A549 (cell line): ENCODE data around the gene GADD45B.

Source experiments
- CTCF ChIP-seq: fragments of >200 bp; sonication (Bioruptor Twin); formaldehyde crosslinking; IDR thresholded peaks from 3 replicates; pipeline ENCODE4 v1.5.1; 2016
- ELK1 ChIP-seq: fragments of 150-350 bp; IDR thresholded peaks from 2 replicates; pipeline ENCODE4 v1.6.1; 2014; ENCODE audit warnings: low read depth, mild to moderate bottlenecking, low read length
- EP300 ChIP-seq, 2 experiments: fragments of >200 bp; sonication (Bioruptor Twin); formaldehyde crosslinking; IDR thresholded peaks; 2 replicates in 1 of 2; 3 replicates in 1 of 2; pipeline ENCODE4 v1.6.1; 2016 to 2017
- KDM1A ChIP-seq: fragments of 200-600 bp; sonication (generic); IDR thresholded peaks from 2 replicates; pipeline ENCODE4 v1.6.1; 2016; ENCODE audit warnings: low read depth, mild to moderate bottlenecking
- MAX ChIP-seq: IDR thresholded peaks from 2 replicates; pipeline ENCODE4 v1.6.1; 2012
- MYC ChIP-seq: IDR thresholded peaks from 2 replicates; pipeline ENCODE4 v1.6.1; 2012; ENCODE audit warnings: mild to moderate bottlenecking, inconsistent platforms, low read length, improper control_type of control experiment, borderline replicate concordance
- RARB ChIP-seq: fragments of 250-450 bp; sonication (Bioruptor Pico); IDR thresholded peaks from 2 replicates; pipeline ENCODE4 v1.8.0; 2021; ENCODE audit warnings: mild to moderate bottlenecking, moderate library complexity
- REST ChIP-seq: fragments of 200-600 bp; sonication (generic); IDR thresholded peaks from 2 replicates; pipeline ENCODE4 v1.6.1; 2016; ENCODE audit warnings: antibody characterized with exemption, mild to moderate bottlenecking, moderate library complexity
- ZNF302 ChIP-seq: fragments of 250-450 bp; sonication (Bioruptor Pico); IDR thresholded peaks from 2 replicates; pipeline ENCODE4 v1.9.0; 2021; ENCODE audit warnings: inconsistent platforms, mild to moderate bottlenecking, moderate library complexity

- TF ChIP-seq CTCF (no peak), MYC (no peak), KDM1A (no peak), RARB (no peak), ELK1 (no peak), REST (no peak), EP300 (IDR thresholded peaks at IDR 0.05) (no peak), ZNF302 (CRISPR knock-in tag) (no peak), MAX (no peak)
Observed at GRCh38 chr19:2434267-2434666, 41.7 kb upstream of the GADD45B start.
